Mesenteric fat pad (tissue), 1 donor: ENCODE data around the gene ECEL1. TPM values are rescaled to one million over a fixed set of nuclear protein-coding genes. Genes with fewer than 3 reads are reported as not detected.

ENCODE experiments used
- DNase-seq: peaks from one replicate; pipeline ENCODE4 v3.0.0-alpha.2; 2020; ENCODE audit warnings: low spot score
- total RNA-seq: library from RNA; stranded (reverse); fragmentation: NEBNext Ultra II Directional; extraction: Animal tissue kit (Norgen Biotek cat#: 25700); gene quantifications from one replicate; pipeline ENCODE4 v1.2.1, GENCODE V29; 2021
- donor health status: DM: yes; HTN: yes; CAD: no.

ECEL1 gene
- total RNA-seq, 1 donor from 2014 or later = 0.35 TPM

GRCh38 chr2:232484628-232485347, 2.8 kb downstream of the ECEL1 start:
- no peak for DNase-seq

GRCh38 chr2:232483923-232484627, 3.6 kb downstream of the ECEL1 start:
- no peak for DNase-seq

GRCh38 chr2:232483311-232483922, 4.2 kb downstream of the ECEL1 start:
- no peak for DNase-seq

DNA sequence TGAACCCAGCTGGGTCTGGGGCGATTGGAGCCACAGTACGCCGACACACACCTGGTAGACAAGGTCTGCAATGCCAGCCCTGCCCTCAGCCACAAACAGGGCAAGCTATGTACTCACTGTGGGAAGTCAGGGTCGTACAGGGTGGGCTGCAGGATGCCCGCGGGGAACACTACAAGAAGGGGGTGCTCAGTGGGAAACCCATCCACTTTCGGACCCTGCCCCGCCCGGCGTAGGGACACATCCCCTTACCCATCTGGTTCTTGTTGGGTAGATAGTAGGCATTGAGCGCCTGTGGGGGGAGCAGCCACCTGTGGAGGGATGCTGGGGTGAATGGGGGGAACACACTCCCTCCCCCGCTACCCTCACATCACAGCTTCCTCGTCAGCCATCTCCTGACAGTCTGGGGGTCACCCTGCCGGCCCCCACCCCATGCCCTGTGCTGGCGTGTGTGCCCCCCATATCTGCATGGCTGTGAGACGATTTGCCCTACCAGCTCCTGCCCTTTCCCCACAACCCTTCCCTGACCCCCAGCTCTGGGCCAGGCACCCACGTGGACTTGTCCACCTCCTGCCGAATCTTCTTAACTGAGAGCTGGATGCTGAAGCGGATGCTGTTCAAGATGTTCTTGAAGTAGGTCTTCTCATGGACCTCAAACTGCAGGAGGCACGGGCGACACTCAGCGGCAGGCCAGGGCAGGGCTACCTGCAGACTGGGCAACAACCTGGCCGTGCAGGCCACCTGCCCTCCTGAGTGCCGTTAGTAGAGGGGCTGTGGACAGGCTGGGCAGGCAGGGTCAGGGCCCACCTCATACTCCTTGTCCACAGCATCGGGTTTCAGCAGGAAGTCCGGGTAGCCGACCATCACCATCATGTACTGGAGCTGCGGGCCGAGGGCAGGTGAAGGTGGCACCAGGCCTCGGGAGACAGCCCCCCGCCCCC, 5.1 kb downstream of the ECEL1 start:
- no peak for DNase-seq

- DNase-seq = no peak
These were observed 6.1 kb downstream of the ECEL1 start for GRCh38 chr2:232481322-232482140.

DNA sequence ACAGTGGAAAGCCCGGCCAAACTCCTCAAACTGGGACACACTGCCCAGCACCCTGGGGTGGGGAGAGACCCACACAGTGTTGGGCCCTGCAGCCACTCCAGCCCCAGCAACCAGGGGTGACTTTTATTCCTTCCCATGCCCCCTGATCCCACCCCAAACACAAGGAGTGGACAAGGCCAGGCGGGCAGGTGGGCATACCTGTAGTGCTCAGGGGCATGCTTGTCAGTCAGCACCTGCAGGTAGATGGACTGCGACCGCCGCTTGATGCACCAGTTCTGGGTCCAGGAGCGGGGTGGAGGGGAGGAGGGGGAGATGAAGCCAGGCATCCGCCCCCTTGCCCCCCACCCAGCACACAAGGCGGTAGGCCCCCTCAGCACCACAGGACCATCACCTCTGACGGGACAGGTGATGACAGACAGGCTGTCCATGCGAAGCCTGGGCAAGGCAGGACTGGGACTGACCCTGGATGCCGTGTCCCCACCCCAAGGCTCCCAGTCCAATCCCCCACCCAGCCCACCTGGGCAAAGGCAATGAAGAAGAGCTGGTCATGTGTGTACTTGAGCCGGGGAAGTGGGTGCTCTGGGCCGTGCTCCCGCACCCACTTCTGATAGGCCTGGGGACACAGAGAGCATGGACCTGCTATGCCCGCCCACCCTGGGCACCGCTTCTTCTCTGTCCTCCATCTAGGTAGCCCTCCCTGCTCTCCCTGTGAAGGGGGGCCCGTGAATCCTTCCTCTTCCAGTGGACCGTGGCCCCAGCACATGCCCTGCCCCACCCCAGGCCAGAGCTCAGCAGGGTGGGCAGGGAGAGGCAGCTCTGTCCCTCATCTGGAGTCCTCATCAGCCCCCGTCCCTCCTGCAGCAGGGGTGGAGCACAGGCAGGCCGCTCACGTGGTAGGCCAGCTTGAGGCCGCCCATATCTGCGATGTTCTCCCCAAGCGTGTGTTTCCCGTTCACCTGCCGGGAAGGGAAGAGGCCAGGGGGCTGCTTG, 7.1 kb downstream of the ECEL1 start:
- no peak for DNase-seq

- DNase-seq = no peak
These were observed 8.1 kb downstream of the ECEL1 start for GRCh38 chr2:232479341-232480200.

DNA sequence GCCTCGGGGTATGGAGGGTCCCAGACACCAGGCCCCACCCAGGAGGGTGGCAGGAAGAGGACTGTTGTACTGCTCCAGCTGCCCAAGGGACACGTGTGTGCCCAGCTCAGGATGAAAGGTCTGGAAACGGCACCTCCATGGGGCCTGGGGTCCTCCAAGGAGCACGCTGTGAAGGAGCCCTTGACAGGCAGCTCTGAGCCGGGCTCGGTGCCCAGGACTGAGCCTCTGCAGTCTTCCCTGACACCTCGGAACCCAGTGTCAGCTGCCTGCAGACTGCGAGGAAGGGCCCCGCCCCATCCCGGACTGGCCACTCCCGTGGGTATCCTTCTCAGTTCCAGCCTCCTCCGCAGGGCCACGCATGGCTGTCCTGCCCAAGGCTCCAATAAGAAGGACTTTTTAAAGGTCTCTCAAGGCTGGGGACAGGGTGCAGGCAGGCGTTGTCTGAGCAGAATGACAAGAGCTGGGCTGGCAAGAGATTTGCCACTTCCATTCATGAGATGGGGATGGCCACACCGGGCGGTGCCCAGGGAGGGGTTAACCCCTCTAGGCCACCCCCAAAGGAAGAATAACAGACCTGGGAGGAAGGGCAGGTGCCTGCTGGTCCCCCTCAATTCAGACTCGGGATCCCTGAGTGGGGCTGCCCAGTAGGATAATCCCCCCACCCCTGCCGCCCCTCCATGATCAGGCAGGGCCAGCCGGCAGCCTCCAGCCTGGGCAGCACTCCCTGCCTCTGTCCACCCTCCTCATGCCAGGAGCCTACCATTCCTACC, 8.9 kb downstream of the ECEL1 start:
- no peak for DNase-seq

DNA sequence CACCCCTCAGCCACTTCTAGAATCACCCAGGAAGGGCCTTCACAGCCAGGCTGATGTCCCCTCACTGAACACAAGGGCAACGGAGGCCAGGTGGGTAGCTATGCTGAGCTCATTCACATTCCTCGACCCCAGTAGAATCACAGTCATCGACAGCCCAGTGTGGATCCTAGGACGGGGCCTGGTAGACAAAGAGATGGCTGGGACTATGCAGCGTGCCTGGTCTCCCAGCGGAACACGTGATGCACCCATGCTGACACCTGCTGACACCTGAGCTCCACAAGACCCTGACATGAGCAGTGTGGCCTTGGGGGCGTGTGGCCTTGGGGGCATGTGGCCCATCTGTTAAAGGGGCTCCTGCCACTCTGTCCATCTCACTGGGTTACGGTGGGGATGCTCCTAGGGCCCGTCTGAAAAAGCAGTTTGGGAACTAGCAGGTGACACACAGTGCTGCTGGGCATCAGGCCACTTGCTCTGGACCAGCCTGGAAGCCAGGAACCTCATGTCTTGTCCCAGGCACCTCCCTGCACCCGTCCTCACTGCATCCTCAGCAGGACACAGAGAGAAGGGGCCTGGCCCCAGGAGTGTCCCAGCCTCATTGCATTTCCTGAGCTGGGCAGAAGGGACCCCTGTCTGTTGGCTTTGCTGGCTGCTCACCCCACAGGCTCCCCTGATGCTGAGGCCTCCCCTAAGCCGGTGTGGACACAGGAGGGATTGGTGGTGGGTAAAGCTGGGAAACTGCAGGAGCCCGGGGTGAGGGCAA, 9.7 kb downstream of the ECEL1 start:
- DNase-seq = peak; percentile 74

GRCh38 chr2:232476791-232477190, 10.8 kb downstream of the ECEL1 start:
- peak; percentile 57 for DNase-seq

DNA sequence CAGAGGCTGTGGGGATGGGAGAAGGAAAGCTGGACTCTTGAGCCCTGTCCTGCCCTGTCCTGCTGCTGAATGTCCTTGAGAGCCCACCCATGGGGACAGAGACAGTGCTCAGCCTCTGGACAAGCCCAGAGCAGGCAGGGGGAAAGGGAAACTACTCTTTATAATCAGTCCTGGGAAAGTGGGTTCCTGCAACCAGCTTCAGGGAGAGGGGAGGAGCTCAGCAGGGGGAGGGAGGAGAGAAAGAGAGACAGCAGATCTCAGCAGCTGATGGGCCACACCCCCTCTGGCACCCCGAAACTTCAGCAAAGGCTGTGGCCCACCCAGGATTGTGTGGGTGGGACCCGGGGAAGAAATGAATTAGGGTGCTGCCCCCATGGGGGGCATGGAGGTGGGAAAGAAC, 11.6 kb downstream of the ECEL1 start:
- DNase-seq = peak; percentile 37

DNA sequence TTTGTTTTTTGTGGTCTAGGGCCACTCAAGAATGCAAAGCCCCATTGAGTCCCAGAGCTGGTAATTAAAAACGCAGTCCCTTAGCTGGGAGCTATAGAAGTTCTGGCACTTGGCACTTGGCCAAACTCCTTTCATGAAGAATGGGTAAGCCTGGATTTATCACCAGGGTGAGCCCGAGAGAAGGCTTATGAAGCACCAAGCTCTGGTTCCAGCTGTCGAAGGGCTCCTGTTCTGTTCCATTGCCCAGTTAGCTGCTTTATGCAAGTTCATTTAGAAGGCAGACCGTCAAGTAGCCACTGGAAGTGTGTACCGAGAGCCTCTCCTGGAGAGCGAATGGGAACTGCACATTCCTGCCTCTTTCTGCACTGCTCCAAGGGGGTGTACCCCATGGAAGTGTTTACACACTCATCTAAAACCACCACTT, 14.2 kb downstream of the ECEL1 start:
- DNase-seq = peak; percentile 72

- DNase-seq = no peak
These were observed 21.4 kb downstream of the ECEL1 start for GRCh38 chr2:232466221-232466620.

DNA sequence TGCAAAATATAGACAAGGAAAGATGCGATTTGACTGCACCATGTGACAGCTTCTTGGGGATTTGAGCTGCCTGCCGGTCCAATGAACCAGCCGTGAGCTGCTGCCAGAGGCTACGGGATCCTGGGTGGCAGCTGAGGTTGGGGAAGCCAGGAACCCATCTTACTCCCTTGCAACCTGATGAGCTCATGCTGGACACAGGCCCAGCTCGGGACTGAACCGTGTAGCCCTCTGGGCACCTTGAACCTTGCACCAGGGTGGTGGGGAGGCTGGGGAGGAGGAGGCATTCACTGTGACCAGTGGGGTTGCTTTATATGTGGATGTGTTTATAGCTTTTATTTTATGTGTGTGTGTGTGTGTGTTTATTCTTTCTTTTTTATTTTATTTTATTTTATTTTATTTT, 22.6 kb downstream of the ECEL1 start:
- DNase-seq = peak; percentile 55

GRCh38 chr2:232464544-232464885, 23.1 kb downstream of the ECEL1 start:
- no peak for DNase-seq

GRCh38 chr2:232463701-232464543, 23.7 kb downstream of the ECEL1 start:
- DNase-seq = peak; percentile 83
